ENCODE measurements around the gene TANC1.
"Not testable (repeated sequence)": the region's sequence is repeated elsewhere in the genome, so short reads cannot be mapped to it uniquely, and the experiment has no call there.

TANC1 gene

GRCh38 chr2:159140070-159140769 is 171.8 kb downstream of the TANC1 start:
- no peak for DNase-seq (ENCODE audit: low read depth)

GRCh38 chr2:159140821-159141220 is 172.4 kb downstream of the TANC1 start:
- not testable (repeated sequence) for DNase-seq (ENCODE audit: low read depth)

- no peak for DNase-seq (ENCODE audit: low read depth)
Observed at GRCh38 chr2:159144776-159145614, 176.6 kb downstream of the TANC1 start.

GRCh38 chr2:159145745-159146354 is 177.4 kb downstream of the TANC1 start:
- no peak for DNase-seq (ENCODE audit: low read depth)

GRCh38 chr2:159146996-159147666 is 178.7 kb downstream of the TANC1 start:
- no peak for DNase-seq (ENCODE audit: low read depth)

- DNase-seq (ENCODE audit: low read depth), result no peak
Observed at GRCh38 chr2:159147690-159148089, 179.2 kb downstream of the TANC1 start.

- DNase-seq (ENCODE audit: low read depth), result no peak
Observed at GRCh38 chr2:159148901-159149300, 180.5 kb downstream of the TANC1 start.

- DNase-seq (ENCODE audit: low read depth), result no peak
Observed at GRCh38 chr2:159149747-159150146, 181.3 kb downstream of the TANC1 start.

- DNase-seq (ENCODE audit: low read depth), result no peak
Observed at GRCh38 chr2:159150280-159150746, 181.9 kb downstream of the TANC1 start.

GRCh38 chr2:159151198-159152127 is 183.0 kb downstream of the TANC1 start:
- no peak for DNase-seq (ENCODE audit: low read depth)

GRCh38 chr2:159152128-159152778 is 183.8 kb downstream of the TANC1 start:
- DNase-seq (ENCODE audit: low read depth), result no peak

GRCh38 chr2:159153063-159153462 is 184.6 kb downstream of the TANC1 start:
- no peak for DNase-seq (ENCODE audit: low read depth)

GRCh38 chr2:159153463-159153862 is 185.0 kb downstream of the TANC1 start:
- DNase-seq (ENCODE audit: low read depth), result no peak

GRCh38 chr2:159153951-159154350 is 185.5 kb downstream of the TANC1 start:
- no peak for DNase-seq (ENCODE audit: low read depth)

- DNase-seq (ENCODE audit: low read depth), result no peak
Observed at GRCh38 chr2:159154366-159154765, 185.9 kb downstream of the TANC1 start.

GRCh38 chr2:159155320-159155719 is 186.9 kb downstream of the TANC1 start:
- DNase-seq (ENCODE audit: low read depth), result no peak

- DNase-seq (ENCODE audit: low read depth), result no peak
Observed at GRCh38 chr2:159155791-159156190, 187.4 kb downstream of the TANC1 start.

- DNase-seq (ENCODE audit: low read depth), result no peak
Observed at GRCh38 chr2:159156834-159157233, 188.4 kb downstream of the TANC1 start.

GRCh38 chr2:159157361-159158209 is 189.1 kb downstream of the TANC1 start:
- DNase-seq (ENCODE audit: low read depth), result no peak

- DNase-seq (ENCODE audit: low read depth), result no peak
Observed at GRCh38 chr2:159160412-159160811, 192.0 kb downstream of the TANC1 start.

All from T-helper 22 cell (primary cell).